Brain microvascular endothelial cell (primary cell): ENCODE results near the gene AQP10.
A peak's percentile ranks its signal among the peaks of the same experiment; 100 is the strongest.
"Not testable (repeated sequence)": the region's sequence is repeated elsewhere in the genome, so short reads cannot be mapped to it uniquely, and the experiment has no call there.

ENCODE experiments used
- DNase-seq: peaks from one replicate; pipeline ENCODE4 v3.0.0-alpha.2; 2020
- H3K27ac ChIP-seq: fragments of 250-450 bp; sonication (Bioruptor Pico); 2 replicates; pipeline ENCODE4 v1.5.1; 2020; ENCODE audit warnings: mild to moderate bottlenecking, moderate library complexity
- H3K27me3 ChIP-seq: fragments of 250-450 bp; sonication (Bioruptor Pico); replicated peaks from 2 replicates; pipeline ENCODE4 v1.5.1; 2020; ENCODE audit warnings: mild to moderate bottlenecking
- H3K36me3 ChIP-seq: fragments of 250-450 bp; sonication (Bioruptor Pico); replicated peaks from 2 replicates; pipeline ENCODE4 v1.5.1; 2020; ENCODE audit warnings: mild to moderate bottlenecking
- H3K4me3 ChIP-seq: 2 replicates; pipeline ENCODE4 v1.5.1; 2011; ENCODE audit warnings: low read depth, mild to moderate bottlenecking, control low read depth, low read length, moderate library complexity
- in situ Hi-C: cut with HindIII; loops from 2 replicates; pipeline ENCODE4 v1.10.0; 2017; ENCODE audit warnings: low sequenced_read_pairs, low pct_ligation_motif_present
- TF ChIP-seq, protein P1 (sequence below): IDR thresholded peaks from 2 replicates; pipeline ENCODE4 v1.5.1; 2011; ENCODE audit warnings: low read depth, mild to moderate bottlenecking, moderate library complexity, low read length, control low read depth, inconsistent platforms; ENCODE audit errors: missing control alignments

AQP10 gene

GRCh38 chr1:154320882-154321608, at the start of gene AQP10:
TSS of gene AQP10 (plus strand) at chr1:154321093. CDS start at chr1:154321156, 63 bp downstream.
- peak; percentile 51 for DNase-seq
- in situ Hi-C loops = no loop called here
- H3K36me3 ChIP-seq = no peaks in the 10 kb centered on the region
- peaks cover 7% of the 10 kb centered on the region for H3K27me3 ChIP-seq
- TF ChIP-seq, protein P1, sequence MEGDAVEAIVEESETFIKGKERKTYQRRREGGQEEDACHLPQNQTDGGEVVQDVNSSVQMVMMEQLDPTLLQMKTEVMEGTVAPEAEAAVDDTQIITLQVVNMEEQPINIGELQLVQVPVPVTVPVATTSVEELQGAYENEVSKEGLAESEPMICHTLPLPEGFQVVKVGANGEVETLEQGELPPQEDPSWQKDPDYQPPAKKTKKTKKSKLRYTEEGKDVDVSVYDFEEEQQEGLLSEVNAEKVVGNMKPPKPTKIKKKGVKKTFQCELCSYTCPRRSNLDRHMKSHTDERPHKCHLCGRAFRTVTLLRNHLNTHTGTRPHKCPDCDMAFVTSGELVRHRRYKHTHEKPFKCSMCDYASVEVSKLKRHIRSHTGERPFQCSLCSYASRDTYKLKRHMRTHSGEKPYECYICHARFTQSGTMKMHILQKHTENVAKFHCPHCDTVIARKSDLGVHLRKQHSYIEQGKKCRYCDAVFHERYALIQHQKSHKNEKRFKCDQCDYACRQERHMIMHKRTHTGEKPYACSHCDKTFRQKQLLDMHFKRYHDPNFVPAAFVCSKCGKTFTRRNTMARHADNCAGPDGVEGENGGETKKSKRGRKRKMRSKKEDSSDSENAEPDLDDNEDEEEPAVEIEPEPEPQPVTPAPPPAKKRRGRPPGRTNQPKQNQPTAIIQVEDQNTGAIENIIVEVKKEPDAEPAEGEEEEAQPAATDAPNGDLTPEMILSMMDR = no peak
- H3K27ac ChIP-seq = no peak within 1 kb of the TSS
- H3K4me3 ChIP-seq = no peak within 1 kb of the TSS

- H3K27ac ChIP-seq = peak within 1 kb of the TSS; percentile 82
- in situ Hi-C loops = no loop called here
- H3K27me3 ChIP-seq = no peaks in the 10 kb centered on the region
- TF ChIP-seq, protein P1 = peak; percentile 88
- peak within 1 kb of the TSS; percentile 77 for H3K4me3 ChIP-seq
- H3K36me3 ChIP-seq = peaks cover 36% of the 10 kb centered on the region
- peak; percentile 95 for DNase-seq
Observed at GRCh38 chr1:154272217-154272998, 48.5 kb upstream of the AQP10 start, which contains the start of gene HAX1. TSS of gene HAX1 (plus strand) at chr1:154272629. CDS start at chr1:154272724, 95 bp downstream.

GRCh38 chr1:154272999-154273563, 47.8 kb upstream of the AQP10 start:
- no peaks in the 10 kb centered on the region for H3K27me3 ChIP-seq
- in situ Hi-C loops = no loop called here
- peaks cover 32% of the 10 kb centered on the region for H3K36me3 ChIP-seq
- no peak for DNase-seq
- peak overlapping the region; percentile 77 for H3K4me3 ChIP-seq
- TF ChIP-seq, protein P1 = no peak
- peak overlapping the region; percentile 82 for H3K27ac ChIP-seq

GRCh38 chr1:154276797-154277196, 44.1 kb upstream of the AQP10 start:
- Histone ChIP-seq H3K4me3 (no peak overlapping the region), H3K36me3 (peaks cover 9% of the 10 kb centered on the region), H3K27ac (no peak overlapping the region), H3K27me3 (no peaks in the 10 kb centered on the region)
- DNase-seq = no peak
- TF ChIP-seq, protein P1 = peak; percentile 37
- in situ Hi-C loops = no loop called here

DNA sequence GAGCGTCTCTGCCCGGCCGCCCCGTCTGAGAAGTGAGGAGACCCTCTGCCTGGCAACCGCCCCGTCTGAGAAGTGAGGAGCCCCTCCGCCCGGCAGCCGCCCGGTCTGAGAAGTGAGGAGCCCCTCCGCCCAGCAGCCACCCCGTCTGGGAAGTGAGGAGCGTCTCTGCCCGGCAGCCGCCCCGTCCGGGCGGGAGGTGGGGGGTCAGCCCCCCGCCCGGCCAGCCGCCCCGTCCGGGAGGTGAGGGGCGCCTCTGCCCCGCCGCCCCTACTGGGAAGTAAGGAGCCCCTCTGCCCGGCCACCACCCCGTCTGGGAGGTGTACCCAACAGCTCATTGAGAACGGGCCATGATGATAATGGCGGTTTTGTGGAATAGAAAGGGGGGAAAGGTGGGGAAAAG, 33.3 kb upstream of the AQP10 start:
- in situ Hi-C loops, H3K36me3 ChIP-seq, H3K4me3 ChIP-seq, H3K27me3 ChIP-seq, DNase-seq, H3K27ac ChIP-seq: not testable (repeated sequence)

DNA sequence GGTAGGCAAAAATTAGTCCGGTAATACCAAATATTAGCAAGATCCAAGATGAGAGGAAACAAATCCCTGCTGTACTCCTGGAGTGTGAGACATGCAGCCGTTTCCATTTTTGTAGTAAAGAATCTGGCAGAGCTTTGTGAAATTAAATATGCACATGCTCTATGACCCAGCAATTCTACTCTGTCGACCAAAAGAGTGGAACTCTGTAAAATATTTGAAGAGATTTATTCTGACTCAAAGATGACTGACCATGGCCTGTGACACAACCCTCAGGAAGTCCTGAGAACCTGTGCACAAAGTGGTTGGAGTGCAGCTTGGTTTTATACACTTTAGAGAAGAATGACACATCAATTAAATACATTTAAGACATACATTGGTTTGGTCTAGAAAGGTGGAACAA, 32.2 kb upstream of the AQP10 start:
- no peaks in the 10 kb centered on the region for H3K27me3 ChIP-seq
- no peaks in the 10 kb centered on the region for H3K36me3 ChIP-seq
- TF ChIP-seq, protein P1 = no peak
- H3K27ac ChIP-seq = no peak overlapping the region
- DNase-seq = no peak
- H3K4me3 ChIP-seq = no peak overlapping the region
- in situ Hi-C loops = no loop called here
